ENCODE data around the gene BCAR1. TPM values are rescaled to one million over a fixed set of nuclear protein-coding genes. Genes with fewer than 3 reads are reported as not detected.

The BCAR1 gene, protein sequence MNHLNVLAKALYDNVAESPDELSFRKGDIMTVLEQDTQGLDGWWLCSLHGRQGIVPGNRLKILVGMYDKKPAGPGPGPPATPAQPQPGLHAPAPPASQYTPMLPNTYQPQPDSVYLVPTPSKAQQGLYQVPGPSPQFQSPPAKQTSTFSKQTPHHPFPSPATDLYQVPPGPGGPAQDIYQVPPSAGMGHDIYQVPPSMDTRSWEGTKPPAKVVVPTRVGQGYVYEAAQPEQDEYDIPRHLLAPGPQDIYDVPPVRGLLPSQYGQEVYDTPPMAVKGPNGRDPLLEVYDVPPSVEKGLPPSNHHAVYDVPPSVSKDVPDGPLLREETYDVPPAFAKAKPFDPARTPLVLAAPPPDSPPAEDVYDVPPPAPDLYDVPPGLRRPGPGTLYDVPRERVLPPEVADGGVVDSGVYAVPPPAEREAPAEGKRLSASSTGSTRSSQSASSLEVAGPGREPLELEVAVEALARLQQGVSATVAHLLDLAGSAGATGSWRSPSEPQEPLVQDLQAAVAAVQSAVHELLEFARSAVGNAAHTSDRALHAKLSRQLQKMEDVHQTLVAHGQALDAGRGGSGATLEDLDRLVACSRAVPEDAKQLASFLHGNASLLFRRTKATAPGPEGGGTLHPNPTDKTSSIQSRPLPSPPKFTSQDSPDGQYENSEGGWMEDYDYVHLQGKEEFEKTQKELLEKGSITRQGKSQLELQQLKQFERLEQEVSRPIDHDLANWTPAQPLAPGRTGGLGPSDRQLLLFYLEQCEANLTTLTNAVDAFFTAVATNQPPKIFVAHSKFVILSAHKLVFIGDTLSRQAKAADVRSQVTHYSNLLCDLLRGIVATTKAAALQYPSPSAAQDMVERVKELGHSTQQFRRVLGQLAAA
- polyA plus RNA-seq (2013, experiment 1 of 2) = 108 TPM
- 108 TPM for polyA plus RNA-seq (2013, experiment 2 of 2)

DNA sequence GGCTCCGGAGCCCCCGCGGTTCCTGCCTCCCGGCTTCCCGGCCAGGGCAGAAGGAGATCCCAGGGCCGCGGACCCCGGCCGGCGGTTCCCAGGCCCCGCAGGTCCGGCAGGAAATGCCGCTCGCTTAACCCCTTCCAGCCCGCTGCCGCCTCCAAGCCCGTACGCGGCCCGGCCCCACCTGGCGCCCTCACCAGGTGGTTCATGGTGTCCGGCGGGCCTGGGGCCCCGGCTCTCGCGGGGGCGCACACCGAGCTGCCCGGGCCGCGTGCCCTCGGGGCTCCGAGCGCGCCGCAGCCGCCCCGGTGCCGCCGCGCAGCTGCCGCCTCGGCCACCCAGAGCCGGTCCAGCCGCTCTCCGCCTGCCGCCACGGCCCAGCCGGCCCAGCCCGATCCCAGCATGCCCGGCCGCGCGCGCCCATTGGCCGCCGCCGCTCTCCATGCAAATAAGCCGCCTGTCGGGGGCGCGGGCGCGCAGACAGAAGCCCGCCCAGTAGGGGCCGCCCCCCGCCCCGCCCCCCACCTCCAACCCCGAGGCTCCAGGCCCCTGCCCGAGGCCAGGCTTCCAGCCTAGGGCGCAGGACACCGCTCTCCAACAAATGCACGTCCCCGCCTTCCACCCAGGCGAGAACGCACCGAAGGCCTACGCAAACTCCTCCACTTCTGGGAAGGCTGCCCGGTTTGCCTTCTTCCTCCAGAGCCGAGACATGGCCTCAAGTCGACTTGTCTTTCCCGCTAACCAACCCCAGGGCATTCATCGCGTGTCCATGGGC is at the start of gene BCAR1:
Gene BCAR1, minus strand, starts transcription at position 345 of the 769 bp plus-strand sequence. Its CDS starts 142 bp downstream, at position 203.
- Histone ChIP-seq H3K27me3 (ENCODE audit: insufficient read depth, low read length, poor library complexity) (no peaks in the 10 kb centered on the region), H3K9ac (ENCODE audit: low read length) (peak within 1 kb of the TSS; percentile 95), H3K4me3 (ENCODE audit: low read length) (peak within 1 kb of the TSS; percentile 79), H3K79me1 (ENCODE audit: low read length) (peaks cover 19% of the 10 kb centered on the region), H3K36me3 (ENCODE audit: control insufficient read depth, insufficient read depth, low read length) (no peaks in the 10 kb centered on the region), H3K79me2 (ENCODE audit: control insufficient read depth, insufficient read depth, low read length) (peaks cover 70% of the 10 kb centered on the region), H3K4me1 (ENCODE audit: control insufficient read depth, low read depth, low read length) (peaks cover 45% of the 10 kb centered on the region), H2BK5ac (ENCODE audit: low read length) (peak within 1 kb of the TSS; percentile 93), H2BK15ac (replicated peaks; ENCODE audit: low read depth) (no peak within 1 kb of the TSS), H2BK120ac (ENCODE audit: low read depth, low read length) (peak within 1 kb of the TSS; percentile 75), H3K27ac (ENCODE audit: low read depth, low read length) (peak within 1 kb of the TSS; percentile 94), H4K8ac (ENCODE audit: low read depth, low read length) (no peak within 1 kb of the TSS), H3K18ac (ENCODE audit: low read length) (peak within 1 kb of the TSS; percentile 77), H3K4ac (ENCODE audit: low read depth, low read length) (peak within 1 kb of the TSS; percentile 93), H3K4me2 (ENCODE audit: low read length) (peak within 1 kb of the TSS; percentile 86), H3K56ac (ENCODE audit: low read length) (peak within 1 kb of the TSS; percentile 96), H3K23ac (ENCODE audit: low read length) (peak within 1 kb of the TSS; percentile 91), H4K5ac (ENCODE audit: low read length) (no peak within 1 kb of the TSS), H2AK5ac (ENCODE audit: low read length) (peak within 1 kb of the TSS; percentile 72)
- WGBS (ENCODE audit: extremely low coverage, insufficient coverage, low lambda C conversion rate) = no CpG with 5 or more reads among the region's 84 CpGs
- DNase-seq = peak; percentile 95

- no peak overlapping the region for H2AK5ac ChIP-seq (ENCODE audit: low read length)
- WGBS (ENCODE audit: extremely low coverage, insufficient coverage, low lambda C conversion rate) = no CpG with 5 or more reads among the region's 6 CpGs
Observed at GRCh38 chr16:75298267-75298666, 46.8 kb upstream of the BCAR1 start.

DNA sequence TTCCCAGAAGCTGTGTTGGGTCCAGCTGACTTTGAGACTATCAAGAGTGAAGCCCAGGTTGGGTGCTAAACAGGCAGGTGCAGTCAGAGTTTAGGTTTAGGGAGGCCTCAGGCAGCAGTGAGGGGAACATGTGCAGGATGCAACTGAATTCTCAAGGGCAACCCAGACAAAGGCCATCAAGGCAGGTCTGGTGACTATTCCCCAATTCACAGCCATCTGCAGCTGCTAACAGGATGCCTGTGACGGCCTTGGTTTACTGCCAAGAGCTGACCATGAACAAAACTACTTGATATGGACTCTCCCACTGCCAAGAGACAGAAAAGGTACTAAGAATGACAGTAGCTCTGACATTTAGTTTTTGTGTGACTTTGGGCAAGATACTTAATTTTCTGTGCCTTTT is 45.2 kb upstream of the BCAR1 start:
- Histone ChIP-seq H3K27ac (ENCODE audit: low read depth, low read length) (no peak overlapping the region), H3K56ac (ENCODE audit: low read length) (no peak overlapping the region), H3K36me3 (ENCODE audit: control insufficient read depth, insufficient read depth, low read length) (peaks cover 7% of the 10 kb centered on the region), H3K79me1 (ENCODE audit: low read length) (no peaks in the 10 kb centered on the region), H3K18ac (ENCODE audit: low read length) (no peak overlapping the region), H3K4me3 (ENCODE audit: low read length) (no peak overlapping the region), H3K9ac (ENCODE audit: low read length) (no peak overlapping the region), H3K4me2 (ENCODE audit: low read length) (no peak overlapping the region), H3K4me1 (ENCODE audit: control insufficient read depth, low read depth, low read length) (no peaks in the 10 kb centered on the region), H3K23ac (ENCODE audit: low read length) (no peak overlapping the region), H3K27me3 (ENCODE audit: insufficient read depth, low read length, poor library complexity) (no peaks in the 10 kb centered on the region), H4K5ac (ENCODE audit: low read length) (no peak overlapping the region), H2BK120ac (ENCODE audit: low read depth, low read length) (no peak overlapping the region), H2BK15ac (replicated peaks; ENCODE audit: low read depth) (no peak overlapping the region), H2BK5ac (ENCODE audit: low read length) (no peak overlapping the region), H2AK5ac (ENCODE audit: low read length) (no peak overlapping the region), H3K4ac (ENCODE audit: low read depth, low read length) (no peak overlapping the region), H3K79me2 (ENCODE audit: control insufficient read depth, insufficient read depth, low read length) (no peaks in the 10 kb centered on the region), H4K8ac (ENCODE audit: low read depth, low read length) (no peak overlapping the region)
- no CpG with 5 or more reads among the region's 1 CpG for WGBS (ENCODE audit: extremely low coverage, insufficient coverage, low lambda C conversion rate)
- no peak for DNase-seq

More at GRCh38 chr16:75298267-75298666, 46.8 kb upstream of the BCAR1 start:
- Histone ChIP-seq H3K9ac (ENCODE audit: low read length) (no peak overlapping the region), H3K79me1 (ENCODE audit: low read length) (no peaks in the 10 kb centered on the region), H4K5ac (ENCODE audit: low read length) (no peak overlapping the region), H3K18ac (ENCODE audit: low read length) (no peak overlapping the region), H2BK5ac (ENCODE audit: low read length) (no peak overlapping the region), H3K4ac (ENCODE audit: low read depth, low read length) (no peak overlapping the region), H3K56ac (ENCODE audit: low read length) (no peak overlapping the region), H2BK120ac (ENCODE audit: low read depth, low read length) (no peak overlapping the region), H3K79me2 (ENCODE audit: control insufficient read depth, insufficient read depth, low read length) (no peaks in the 10 kb centered on the region), H3K23ac (ENCODE audit: low read length) (no peak overlapping the region), H3K4me3 (ENCODE audit: low read length) (no peak overlapping the region), H2BK15ac (replicated peaks; ENCODE audit: low read depth) (no peak overlapping the region), H3K4me1 (ENCODE audit: control insufficient read depth, low read depth, low read length) (no peaks in the 10 kb centered on the region), H3K4me2 (ENCODE audit: low read length) (no peak overlapping the region), H3K27me3 (ENCODE audit: insufficient read depth, low read length, poor library complexity) (no peaks in the 10 kb centered on the region), H3K36me3 (ENCODE audit: control insufficient read depth, insufficient read depth, low read length) (peaks cover 3% of the 10 kb centered on the region), H3K27ac (ENCODE audit: low read depth, low read length) (no peak overlapping the region), H4K8ac (ENCODE audit: low read depth, low read length) (no peak overlapping the region)
- no peak for DNase-seq

DNA sequence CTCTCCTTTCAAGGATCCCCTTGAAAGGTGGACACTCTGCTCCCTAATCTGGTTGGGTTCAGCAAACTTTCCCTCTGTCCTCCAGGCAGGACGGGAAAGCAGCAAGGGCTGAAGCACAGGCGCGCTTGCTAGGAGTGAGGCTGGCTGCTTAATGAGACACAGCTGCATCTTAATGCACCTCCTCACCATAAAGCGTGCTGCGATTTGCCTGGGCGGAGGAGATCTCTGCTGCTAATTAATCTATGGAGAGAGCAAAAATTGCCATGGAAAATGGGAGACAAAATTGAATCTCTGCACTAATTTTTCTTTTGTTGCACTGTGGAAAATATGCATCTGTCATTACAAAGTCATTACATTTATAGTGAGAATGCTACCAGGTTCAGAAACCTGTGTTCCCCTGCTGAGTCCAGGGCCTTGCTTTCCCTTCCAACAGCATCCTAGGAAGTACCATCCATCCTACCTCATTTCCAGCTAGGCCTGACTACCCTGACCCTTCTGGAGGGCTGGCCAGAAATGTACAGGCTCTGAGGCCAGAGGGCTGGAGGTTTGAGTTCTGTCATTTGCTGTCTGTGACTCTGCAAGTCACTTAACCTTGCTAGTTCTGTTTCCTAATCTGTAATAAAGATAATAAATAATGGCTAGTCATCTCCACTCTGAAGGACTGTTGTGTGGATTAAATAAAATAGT is 43.5 kb upstream of the BCAR1 start:
- no peaks in the 10 kb centered on the region for H3K4me1 ChIP-seq (ENCODE audit: control insufficient read depth, low read depth, low read length)
- H3K4me2 ChIP-seq (ENCODE audit: low read length) = no peak overlapping the region
- no peak overlapping the region for H3K23ac ChIP-seq (ENCODE audit: low read length)
- H3K4me3 ChIP-seq (ENCODE audit: low read length) = no peak overlapping the region
- no peak overlapping the region for H3K27ac ChIP-seq (ENCODE audit: low read depth, low read length)
- H4K8ac ChIP-seq (ENCODE audit: low read depth, low read length) = no peak overlapping the region
- H3K18ac ChIP-seq (ENCODE audit: low read length) = no peak overlapping the region
- no peak overlapping the region for H2BK5ac ChIP-seq (ENCODE audit: low read length)
- H2BK120ac ChIP-seq (ENCODE audit: low read depth, low read length) = no peak overlapping the region
- no peak overlapping the region for H3K9ac ChIP-seq (ENCODE audit: low read length)
- no peaks in the 10 kb centered on the region for H3K27me3 ChIP-seq (ENCODE audit: insufficient read depth, low read length, poor library complexity)
- no peak overlapping the region for H2AK5ac ChIP-seq (ENCODE audit: low read length)
- DNase-seq = no peak
- no peak overlapping the region for H2BK15ac ChIP-seq (replicated peaks; ENCODE audit: low read depth)
- no CpG with 5 or more reads among the region's 6 CpGs for WGBS (ENCODE audit: extremely low coverage, insufficient coverage, low lambda C conversion rate)
- no peak overlapping the region for H3K56ac ChIP-seq (ENCODE audit: low read length)
- H4K5ac ChIP-seq (ENCODE audit: low read length) = no peak overlapping the region
- H3K4ac ChIP-seq (ENCODE audit: low read depth, low read length) = no peak overlapping the region
- peaks cover 7% of the 10 kb centered on the region for H3K36me3 ChIP-seq (ENCODE audit: control insufficient read depth, insufficient read depth, low read length)
- H3K79me1 ChIP-seq (ENCODE audit: low read length) = no peaks in the 10 kb centered on the region
- H3K79me2 ChIP-seq (ENCODE audit: control insufficient read depth, insufficient read depth, low read length) = no peaks in the 10 kb centered on the region

DNA sequence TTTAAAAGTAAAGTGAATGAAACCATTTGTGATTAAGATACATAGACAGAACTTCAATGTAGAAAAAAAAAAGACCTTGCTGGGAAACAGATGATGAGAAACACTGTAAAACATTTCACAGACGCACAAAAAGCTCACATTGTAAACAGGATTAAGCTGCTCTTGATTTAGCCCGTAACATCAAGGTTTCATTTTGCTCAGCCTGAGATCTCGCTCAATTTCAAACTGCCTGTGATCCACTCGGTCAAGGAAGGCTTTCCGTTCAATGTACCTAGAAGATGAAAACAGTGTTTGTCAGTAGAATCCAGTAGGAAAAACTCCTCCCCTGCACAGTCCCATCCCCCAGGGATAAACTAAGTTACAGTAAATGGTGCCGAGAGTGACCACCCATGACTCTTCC is 42.3 kb upstream of the BCAR1 start:
- DNase-seq = no peak
- Histone ChIP-seq H2AK5ac (ENCODE audit: low read length) (no peak overlapping the region), H3K79me2 (ENCODE audit: control insufficient read depth, insufficient read depth, low read length) (no peaks in the 10 kb centered on the region), H2BK120ac (ENCODE audit: low read depth, low read length) (no peak overlapping the region), H3K4me2 (ENCODE audit: low read length) (no peak overlapping the region), H3K27ac (ENCODE audit: low read depth, low read length) (no peak overlapping the region), H3K27me3 (ENCODE audit: insufficient read depth, low read length, poor library complexity) (no peaks in the 10 kb centered on the region), H3K18ac (ENCODE audit: low read length) (no peak overlapping the region), H3K36me3 (ENCODE audit: control insufficient read depth, insufficient read depth, low read length) (peaks cover 7% of the 10 kb centered on the region), H3K9ac (ENCODE audit: low read length) (no peak overlapping the region), H3K4ac (ENCODE audit: low read depth, low read length) (no peak overlapping the region), H3K4me1 (ENCODE audit: control insufficient read depth, low read depth, low read length) (peaks cover 4% of the 10 kb centered on the region), H4K5ac (ENCODE audit: low read length) (no peak overlapping the region), H3K56ac (ENCODE audit: low read length) (no peak overlapping the region), H3K23ac (ENCODE audit: low read length) (no peak overlapping the region), H3K79me1 (ENCODE audit: low read length) (no peaks in the 10 kb centered on the region), H4K8ac (ENCODE audit: low read depth, low read length) (no peak overlapping the region), H3K4me3 (ENCODE audit: low read length) (no peak overlapping the region), H2BK15ac (replicated peaks; ENCODE audit: low read depth) (no peak overlapping the region), H2BK5ac (ENCODE audit: low read length) (no peak overlapping the region)
- WGBS (ENCODE audit: extremely low coverage, insufficient coverage, low lambda C conversion rate) = no CpG with 5 or more reads among the region's 6 CpGs
